ENCODE results near the gene CCDC183.
"Not testable (repeated sequence)": the region's sequence is repeated elsewhere in the genome, so short reads cannot be mapped to it uniquely, and the experiment has no call there.

Gene CCDC183

DNA sequence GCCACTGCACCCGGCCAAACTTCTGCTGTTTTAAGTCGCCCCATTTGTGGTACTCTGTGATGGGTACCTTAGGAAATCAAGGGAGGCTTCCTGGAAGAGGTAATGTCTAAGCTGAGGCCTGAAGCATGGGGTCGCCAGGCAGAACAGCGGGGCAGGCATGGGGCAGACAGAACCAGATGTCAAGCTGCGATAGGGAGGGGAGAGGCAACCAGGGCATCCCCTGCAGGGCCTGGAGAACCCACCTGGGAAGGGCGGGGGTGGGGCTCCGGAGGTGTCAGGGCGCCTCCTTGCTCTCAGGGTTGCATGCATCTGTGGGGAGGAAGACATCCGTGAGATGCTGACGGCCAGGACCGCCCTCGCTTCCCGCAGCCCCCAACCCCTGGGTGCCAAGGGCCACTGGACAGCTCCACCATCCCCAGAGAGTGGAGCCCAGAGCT is 34.6 kb upstream of the CCDC183 start:
- TF ChIP-seq, protein P1, sequence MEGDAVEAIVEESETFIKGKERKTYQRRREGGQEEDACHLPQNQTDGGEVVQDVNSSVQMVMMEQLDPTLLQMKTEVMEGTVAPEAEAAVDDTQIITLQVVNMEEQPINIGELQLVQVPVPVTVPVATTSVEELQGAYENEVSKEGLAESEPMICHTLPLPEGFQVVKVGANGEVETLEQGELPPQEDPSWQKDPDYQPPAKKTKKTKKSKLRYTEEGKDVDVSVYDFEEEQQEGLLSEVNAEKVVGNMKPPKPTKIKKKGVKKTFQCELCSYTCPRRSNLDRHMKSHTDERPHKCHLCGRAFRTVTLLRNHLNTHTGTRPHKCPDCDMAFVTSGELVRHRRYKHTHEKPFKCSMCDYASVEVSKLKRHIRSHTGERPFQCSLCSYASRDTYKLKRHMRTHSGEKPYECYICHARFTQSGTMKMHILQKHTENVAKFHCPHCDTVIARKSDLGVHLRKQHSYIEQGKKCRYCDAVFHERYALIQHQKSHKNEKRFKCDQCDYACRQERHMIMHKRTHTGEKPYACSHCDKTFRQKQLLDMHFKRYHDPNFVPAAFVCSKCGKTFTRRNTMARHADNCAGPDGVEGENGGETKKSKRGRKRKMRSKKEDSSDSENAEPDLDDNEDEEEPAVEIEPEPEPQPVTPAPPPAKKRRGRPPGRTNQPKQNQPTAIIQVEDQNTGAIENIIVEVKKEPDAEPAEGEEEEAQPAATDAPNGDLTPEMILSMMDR (IDR thresholded peaks at IDR 0.05; ENCODE audit: low read depth, low read length), result no peak
- DNase-seq (ENCODE audit: extremely low read depth, low read depth), result no peak

DNA sequence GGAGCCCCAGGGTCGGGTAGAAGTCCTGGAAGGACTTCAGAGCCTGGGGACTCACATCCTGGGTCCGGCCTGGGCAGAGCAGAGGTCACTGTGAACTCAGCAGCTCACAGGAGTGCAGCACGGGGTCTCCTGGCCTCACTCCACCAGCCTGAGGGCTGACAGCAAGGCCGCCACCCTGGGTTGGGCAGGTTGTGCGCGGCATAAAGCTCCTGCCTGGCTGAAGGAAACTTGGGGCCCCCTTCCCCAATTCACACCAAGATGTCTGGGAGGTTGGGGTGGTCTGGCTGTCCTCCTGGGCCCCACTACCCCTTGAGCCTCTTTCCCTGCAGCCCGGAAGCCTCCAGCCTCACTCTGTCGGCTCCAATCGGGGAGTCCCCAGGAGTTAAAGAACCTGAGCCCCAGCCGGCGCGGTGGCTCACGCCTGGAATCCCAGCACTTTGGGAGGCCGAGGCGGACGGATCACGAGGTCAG is 33.9 kb upstream of the CCDC183 start:
- TF ChIP-seq, protein P1 (IDR thresholded peaks at IDR 0.05; ENCODE audit: low read depth, low read length), result no peak
- DNase-seq (ENCODE audit: extremely low read depth, low read depth), result no peak

DNA sequence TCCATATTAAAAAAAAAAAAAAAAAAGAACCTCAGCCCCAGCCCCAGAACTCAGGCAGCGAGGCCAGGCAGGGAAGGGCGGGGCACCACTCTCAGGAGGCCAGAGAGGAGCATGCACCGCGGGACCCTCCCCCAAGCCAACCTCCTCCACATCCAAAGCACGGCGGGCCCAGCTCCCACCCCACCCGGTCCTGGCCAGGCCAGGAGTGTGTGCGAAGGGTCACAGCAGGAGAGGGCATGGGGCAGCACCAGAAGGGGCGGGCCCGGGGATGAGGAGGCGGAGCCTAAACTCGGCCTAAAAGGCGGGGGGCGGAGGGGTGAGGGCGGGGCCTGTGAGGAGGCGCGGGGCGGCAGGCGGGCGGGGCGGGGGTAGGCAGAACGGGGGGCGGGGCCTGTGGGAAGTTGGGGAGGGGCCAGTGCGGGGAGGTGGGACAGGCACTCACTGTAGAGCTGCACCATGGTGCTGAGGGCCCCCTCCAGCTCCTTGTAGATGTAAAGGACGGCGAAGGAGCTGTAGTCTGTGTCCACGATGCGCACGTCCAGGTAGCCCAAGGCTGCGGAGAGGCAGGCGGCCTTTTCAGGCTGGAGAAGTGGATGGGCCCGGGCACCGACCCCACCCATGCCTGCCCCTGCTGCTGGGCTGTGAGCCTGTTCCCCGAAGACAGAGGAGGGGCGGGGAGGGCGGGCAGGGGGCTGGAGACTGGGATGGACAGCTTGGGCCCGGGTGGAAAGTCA is 33.1 kb upstream of the CCDC183 start:
- TF ChIP-seq, protein P1 (IDR thresholded peaks at IDR 0.05; ENCODE audit: low read depth, low read length), result no peak
- no peak for DNase-seq (ENCODE audit: extremely low read depth, low read depth)

DNA sequence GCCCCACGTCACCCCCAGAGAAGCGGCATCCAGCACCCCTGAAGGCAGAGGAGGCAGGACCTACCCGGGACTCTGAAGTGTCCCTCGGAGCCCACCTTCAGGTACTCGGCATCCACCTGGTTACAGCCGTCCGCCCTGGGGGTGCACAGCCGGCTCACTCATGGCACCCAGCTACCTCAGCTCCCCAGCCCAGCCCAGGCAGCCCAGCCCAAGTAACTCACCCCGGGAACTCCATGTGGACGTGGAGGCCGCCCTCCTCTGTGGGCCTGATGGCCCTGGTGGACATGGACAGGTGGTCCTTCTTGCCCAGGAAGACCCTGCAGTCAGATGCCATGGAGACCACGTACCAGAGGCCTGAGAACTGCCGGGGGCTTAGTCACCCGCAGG is 32.5 kb upstream of the CCDC183 start:
- TF ChIP-seq, protein P1 (IDR thresholded peaks at IDR 0.05; ENCODE audit: low read depth, low read length), result no peak
- no peak for DNase-seq (ENCODE audit: extremely low read depth, low read depth)

DNA sequence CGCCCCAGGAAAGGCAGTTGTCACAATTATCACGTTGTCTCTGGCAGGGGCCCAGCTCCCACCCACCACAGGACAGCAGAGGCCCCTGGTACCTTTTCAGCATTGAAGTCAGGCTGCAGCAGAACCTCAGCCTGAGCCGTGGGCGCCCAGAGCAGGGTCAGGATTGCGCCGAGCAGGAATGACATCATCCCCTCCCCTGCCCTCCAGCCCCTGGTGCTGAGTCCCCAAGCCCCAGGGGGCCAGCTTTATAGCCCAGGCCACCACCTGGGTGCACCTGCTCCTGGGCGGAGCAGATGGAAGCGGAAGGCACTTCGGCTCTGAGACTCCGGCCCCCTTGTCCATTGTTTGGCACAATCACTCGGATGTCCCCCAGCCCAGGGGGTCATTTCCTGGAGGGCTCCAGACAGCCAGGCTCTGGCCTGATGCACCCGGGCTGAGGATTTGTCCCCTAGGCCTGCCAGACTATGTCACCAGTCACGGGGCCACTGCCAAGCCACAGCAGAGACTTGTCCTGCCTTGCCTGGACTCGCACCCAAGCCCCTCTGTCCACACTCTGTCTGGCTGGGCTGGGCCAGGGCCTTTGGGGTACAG is 31.7 kb upstream of the CCDC183 start, which contains the start of gene LCN15:
Gene LCN15, minus strand, starts transcription at position 218 of the 591 bp plus-strand sequence. Its CDS starts 30 bp downstream, at position 188.
- TF ChIP-seq, protein P1 (IDR thresholded peaks at IDR 0.05; ENCODE audit: low read depth, low read length), result no peak
- DNase-seq (ENCODE audit: extremely low read depth, low read depth), result no peak

DNA sequence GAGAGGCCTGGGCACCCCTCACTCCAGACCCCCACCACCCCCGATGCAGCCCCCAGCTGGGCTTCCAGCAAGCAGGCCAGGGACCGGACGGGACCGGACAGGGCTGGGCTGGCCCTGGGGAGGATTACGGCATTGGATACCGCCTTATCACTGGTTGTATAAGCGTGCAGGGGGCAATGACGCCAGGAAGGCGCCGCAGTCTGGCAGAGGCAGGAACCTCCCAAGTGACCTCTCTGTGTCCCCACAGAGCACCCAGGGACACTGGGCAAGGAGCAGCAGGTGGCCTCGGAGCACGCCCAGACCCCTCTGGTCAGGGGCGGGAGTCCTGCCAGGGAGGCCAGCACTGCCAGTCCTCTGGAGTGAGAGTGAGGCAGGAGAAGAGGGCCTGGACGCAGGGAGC is 31.1 kb upstream of the CCDC183 start:
- no peak for DNase-seq (ENCODE audit: extremely low read depth, low read depth)
- TF ChIP-seq, protein P1 (IDR thresholded peaks at IDR 0.05; ENCODE audit: low read depth, low read length), result no peak

DNA sequence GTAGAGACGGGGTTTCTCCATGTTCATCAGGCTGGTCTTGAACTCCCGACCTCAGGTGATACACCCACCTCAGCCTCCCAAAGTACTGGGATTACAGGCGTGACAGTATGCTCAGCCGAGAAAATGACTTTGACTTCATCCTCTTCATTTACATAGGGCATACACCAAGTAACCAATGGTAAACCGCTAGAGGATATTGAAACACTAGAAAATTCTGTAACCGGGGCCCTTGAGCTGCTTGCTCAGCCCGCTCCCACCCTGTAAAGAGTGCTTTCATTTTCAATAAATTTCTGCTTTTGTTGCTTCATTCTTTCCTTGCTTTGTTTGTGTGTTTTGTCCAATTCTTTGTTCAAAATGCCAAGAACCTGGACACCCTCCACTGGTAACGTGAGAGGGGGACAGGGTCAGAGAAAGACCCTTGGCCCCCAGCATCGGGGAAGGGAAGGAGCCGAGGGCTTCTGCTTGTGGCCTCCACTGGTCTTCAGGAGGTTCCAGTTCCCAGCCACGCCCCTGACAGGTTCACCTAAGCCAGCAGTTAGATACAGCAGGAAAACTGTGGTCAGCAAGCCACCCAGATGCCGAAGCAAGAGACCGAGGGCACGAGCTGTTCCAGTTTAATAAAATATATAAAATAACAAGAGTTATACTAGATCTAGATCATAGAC is 30.3 kb upstream of the CCDC183 start:
- DNase-seq (ENCODE audit: extremely low read depth, low read depth), result not testable (repeated sequence)

All from AG09319 (cell line).